ENCODE results near the gene FOXS1.

DNA sequence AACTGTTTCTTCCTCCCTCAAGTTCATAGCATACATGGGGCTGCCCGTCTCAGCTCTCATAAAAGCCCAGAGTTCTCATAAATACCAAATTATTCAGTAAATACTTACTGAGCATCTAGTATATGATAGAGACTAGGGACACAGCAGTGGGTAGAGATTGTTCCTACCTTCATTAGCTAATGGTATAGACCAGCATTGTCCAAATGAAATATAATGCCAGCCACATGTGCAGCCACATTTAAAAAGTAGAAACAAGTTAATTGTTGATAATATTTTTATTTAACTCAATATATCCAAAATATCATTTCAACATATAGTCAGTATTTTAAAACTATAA is 26.2 kb upstream of the FOXS1 start:
- TF ChIP-seq, protein P1, sequence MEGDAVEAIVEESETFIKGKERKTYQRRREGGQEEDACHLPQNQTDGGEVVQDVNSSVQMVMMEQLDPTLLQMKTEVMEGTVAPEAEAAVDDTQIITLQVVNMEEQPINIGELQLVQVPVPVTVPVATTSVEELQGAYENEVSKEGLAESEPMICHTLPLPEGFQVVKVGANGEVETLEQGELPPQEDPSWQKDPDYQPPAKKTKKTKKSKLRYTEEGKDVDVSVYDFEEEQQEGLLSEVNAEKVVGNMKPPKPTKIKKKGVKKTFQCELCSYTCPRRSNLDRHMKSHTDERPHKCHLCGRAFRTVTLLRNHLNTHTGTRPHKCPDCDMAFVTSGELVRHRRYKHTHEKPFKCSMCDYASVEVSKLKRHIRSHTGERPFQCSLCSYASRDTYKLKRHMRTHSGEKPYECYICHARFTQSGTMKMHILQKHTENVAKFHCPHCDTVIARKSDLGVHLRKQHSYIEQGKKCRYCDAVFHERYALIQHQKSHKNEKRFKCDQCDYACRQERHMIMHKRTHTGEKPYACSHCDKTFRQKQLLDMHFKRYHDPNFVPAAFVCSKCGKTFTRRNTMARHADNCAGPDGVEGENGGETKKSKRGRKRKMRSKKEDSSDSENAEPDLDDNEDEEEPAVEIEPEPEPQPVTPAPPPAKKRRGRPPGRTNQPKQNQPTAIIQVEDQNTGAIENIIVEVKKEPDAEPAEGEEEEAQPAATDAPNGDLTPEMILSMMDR (IDR thresholded peaks at IDR 0.05 in 2 of 3, conservative IDR thresholded peaks at IDR 0.05 in 1 of 3; ENCODE audit: control insufficient read depth in 2 of 3, extremely low read depth in 1 of 3, insufficient read depth in 1 of 3, low read depth in 3 of 3, low read length in 3 of 3) = no peak
- no peak for TF ChIP-seq ATF7 (IDR thresholded peaks at IDR 0.05; ENCODE audit: low read depth)
- TF ChIP-seq EZH2 (IDR thresholded peaks at IDR 0.05; ENCODE audit: borderline replicate concordance, control insufficient read depth, low read depth, low read length) = no peak
- TF ChIP-seq SPI1 (IDR thresholded peaks at IDR 0.05; ENCODE audit: borderline replicate concordance, insufficient read depth, low read depth, low read length) = no peak
- no peak for TF ChIP-seq ZNF274 (IDR thresholded peaks at IDR 0.05; ENCODE audit: insufficient read depth, insufficient read length)
- TF ChIP-seq CEBPB (IDR thresholded peaks at IDR 0.05; ENCODE audit: borderline replicate concordance in 1 of 2, low read depth in 2 of 2, low read length in 2 of 2) = no peak
- no peak for TF ChIP-seq MXI1 (IDR thresholded peaks at IDR 0.05; ENCODE audit: low read depth, low read length)
- TF ChIP-seq, protein P2, sequence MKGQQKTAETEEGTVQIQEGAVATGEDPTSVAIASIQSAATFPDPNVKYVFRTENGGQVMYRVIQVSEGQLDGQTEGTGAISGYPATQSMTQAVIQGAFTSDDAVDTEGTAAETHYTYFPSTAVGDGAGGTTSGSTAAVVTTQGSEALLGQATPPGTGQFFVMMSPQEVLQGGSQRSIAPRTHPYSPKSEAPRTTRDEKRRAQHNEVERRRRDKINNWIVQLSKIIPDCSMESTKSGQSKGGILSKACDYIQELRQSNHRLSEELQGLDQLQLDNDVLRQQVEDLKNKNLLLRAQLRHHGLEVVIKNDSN (IDR thresholded peaks at IDR 0.05; ENCODE audit: borderline replicate concordance, extremely low read length, insufficient read depth, low read depth, low read length) = no peak
- TF ChIP-seq FOS (IDR thresholded peaks at IDR 0.05; ENCODE audit: borderline replicate concordance, extremely low read depth, insufficient read length) = no peak
- TF ChIP-seq, protein P3, sequence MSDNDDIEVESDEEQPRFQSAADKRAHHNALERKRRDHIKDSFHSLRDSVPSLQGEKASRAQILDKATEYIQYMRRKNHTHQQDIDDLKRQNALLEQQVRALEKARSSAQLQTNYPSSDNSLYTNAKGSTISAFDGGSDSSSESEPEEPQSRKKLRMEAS (IDR thresholded peaks at IDR 0.05; ENCODE audit: low read depth, low read length) = no peak
- no peak for TF ChIP-seq EP300 (IDR thresholded peaks at IDR 0.05; ENCODE audit: borderline replicate concordance in 1 of 2, control insufficient read depth in 1 of 2, low read depth in 2 of 2, low read length in 2 of 2)
- TF ChIP-seq, protein P4, sequence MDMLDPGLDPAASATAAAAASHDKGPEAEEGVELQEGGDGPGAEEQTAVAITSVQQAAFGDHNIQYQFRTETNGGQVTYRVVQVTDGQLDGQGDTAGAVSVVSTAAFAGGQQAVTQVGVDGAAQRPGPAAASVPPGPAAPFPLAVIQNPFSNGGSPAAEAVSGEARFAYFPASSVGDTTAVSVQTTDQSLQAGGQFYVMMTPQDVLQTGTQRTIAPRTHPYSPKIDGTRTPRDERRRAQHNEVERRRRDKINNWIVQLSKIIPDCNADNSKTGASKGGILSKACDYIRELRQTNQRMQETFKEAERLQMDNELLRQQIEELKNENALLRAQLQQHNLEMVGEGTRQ (IDR thresholded peaks at IDR 0.05; ENCODE audit: borderline replicate concordance, low read depth, low read length) = no peak

All from GM12878 (cell line).